ENCODE measurements around the gene STK32A. TPM values are rescaled to one million over a fixed set of nuclear protein-coding genes. Genes with fewer than 3 reads are reported as not detected.
A peak's percentile ranks its signal among the peaks of the same experiment; 100 is the strongest.

STK32A gene
- polyA plus RNA-seq, 1 donor (not counting 4 experiments of a cell fraction or from before 2014, with no cell fraction given): 0.01 TPM

GRCh38 chr5:147396070-147396823 lies 161.4 kb downstream of the STK32A start:
- Histone ChIP-seq H4K20me1 (ENCODE audit: control insufficient read depth, extremely low read depth, insufficient read depth, low read length) (no peaks in the 10 kb centered on the region), H3K9me1 (ENCODE audit: control insufficient read depth, extremely low read depth, insufficient read depth, low read length) (no peaks in the 10 kb centered on the region), H3K27me3 (ENCODE audit: control insufficient read depth, extremely low read depth, insufficient read depth, low read length) (no peaks in the 10 kb centered on the region), H3K36me3 (ENCODE audit: control insufficient read depth in 2 of 2, extremely low read depth in 1 of 2, insufficient read depth in 2 of 2, low read length in 2 of 2) (no peaks in the 10 kb centered on the region), H3K4me1 (ENCODE audit: control insufficient read depth, extremely low read depth, insufficient read depth, low read length) (no peaks in the 10 kb centered on the region), H2AFZ (ENCODE audit: control insufficient read depth, low read length) (no peak overlapping the region), H3K9ac (ENCODE audit: control insufficient read depth, extremely low read depth, insufficient read depth, low read length) (no peak overlapping the region), H3K79me2 (ENCODE audit: control insufficient read depth, insufficient read depth, low read length) (no peaks in the 10 kb centered on the region), H3K27ac (ENCODE audit: control insufficient read depth, insufficient read depth, low read length) (no peak overlapping the region), H3K4me3 (ENCODE audit: control insufficient read depth in 2 of 3, extremely low read depth in 1 of 3, insufficient read depth in 2 of 3, low read depth in 1 of 3, low read length in 3 of 3) (no peak overlapping the region), H3K4me2 (ENCODE audit: control insufficient read depth, extremely low read depth, insufficient read depth, low read depth, low read length) (no peak overlapping the region), H3K9me3 (ENCODE audit: control insufficient read depth, low read depth, low read length) (no peaks in the 10 kb centered on the region)
- FAIRE-seq (no peak), DNase-seq (ENCODE audit: low read depth, low spot score) (no peak)
- TF ChIP-seq EZH2 (IDR thresholded peaks at IDR 0.05; ENCODE audit: low read length) (no peak), CTCF (optimal IDR thresholded peaks at IDR 0.05 in 1 of 3, IDR thresholded peaks at IDR 0.05 in 1 of 3, conservative IDR thresholded peaks at IDR 0.05 in 1 of 3; ENCODE audit: extremely low read depth in 1 of 3, insufficient read depth in 2 of 3, low read length in 3 of 3) (no peak)
- dilution Hi-C loops (cut with MboI; ENCODE audit: extremely low pct_ligation_motif_present, low sequenced_read_pairs): no loop called here

GRCh38 chr5:147397616-147398015 lies 162.8 kb downstream of the STK32A start:
- H3K4me3 ChIP-seq (ENCODE audit: control insufficient read depth in 2 of 3, extremely low read depth in 1 of 3, insufficient read depth in 2 of 3, low read depth in 1 of 3, low read length in 3 of 3): no peak overlapping the region
- FAIRE-seq: no peak
- no peak overlapping the region for H3K27ac ChIP-seq (ENCODE audit: control insufficient read depth, insufficient read depth, low read length)
- no peak overlapping the region for H3K4me2 ChIP-seq (ENCODE audit: control insufficient read depth, extremely low read depth, insufficient read depth, low read depth, low read length)
- H3K9ac ChIP-seq (ENCODE audit: control insufficient read depth, extremely low read depth, insufficient read depth, low read length): no peak overlapping the region
- dilution Hi-C loops (cut with MboI; ENCODE audit: extremely low pct_ligation_motif_present, low sequenced_read_pairs): no loop called here
- no peak for DNase-seq (ENCODE audit: low read depth, low spot score)
- no peaks in the 10 kb centered on the region for H3K9me3 ChIP-seq (ENCODE audit: control insufficient read depth, low read depth, low read length)
- H3K36me3 ChIP-seq (ENCODE audit: control insufficient read depth in 2 of 2, extremely low read depth in 1 of 2, insufficient read depth in 2 of 2, low read length in 2 of 2): no peaks in the 10 kb centered on the region
- no peaks in the 10 kb centered on the region for H3K27me3 ChIP-seq (ENCODE audit: control insufficient read depth, extremely low read depth, insufficient read depth, low read length)
- H3K4me1 ChIP-seq (ENCODE audit: control insufficient read depth, extremely low read depth, insufficient read depth, low read length): no peaks in the 10 kb centered on the region
- no peak overlapping the region for H2AFZ ChIP-seq (ENCODE audit: control insufficient read depth, low read length)
- no peaks in the 10 kb centered on the region for H3K9me1 ChIP-seq (ENCODE audit: control insufficient read depth, extremely low read depth, insufficient read depth, low read length)
- peak in 2 of 3 experiments; percentile 12 to 13 for TF ChIP-seq CTCF (optimal IDR thresholded peaks at IDR 0.05 in 1 of 3, IDR thresholded peaks at IDR 0.05 in 1 of 3, conservative IDR thresholded peaks at IDR 0.05 in 1 of 3; ENCODE audit: extremely low read depth in 1 of 3, insufficient read depth in 2 of 3, low read length in 3 of 3)
- TF ChIP-seq EZH2 (IDR thresholded peaks at IDR 0.05; ENCODE audit: low read length): no peak
- H4K20me1 ChIP-seq (ENCODE audit: control insufficient read depth, extremely low read depth, insufficient read depth, low read length): no peaks in the 10 kb centered on the region
- no peaks in the 10 kb centered on the region for H3K79me2 ChIP-seq (ENCODE audit: control insufficient read depth, insufficient read depth, low read length)

Measured in keratinocyte (primary cell).